HS-5 (cell line): ENCODE measurements around the gene ARHGAP26.
A peak's percentile ranks its signal among the peaks of the same experiment; 100 is the strongest.
"Not testable (repeated sequence)": the region's sequence is repeated elsewhere in the genome, so short reads cannot be mapped to it uniquely, and the experiment has no call there.

ENCODE experiments used
- DNase-seq: peaks from one replicate; pipeline ENCODE4 v3.0.0-alpha.2; 2012; ENCODE audit warnings: low read depth

ARHGAP26 gene

DNA sequence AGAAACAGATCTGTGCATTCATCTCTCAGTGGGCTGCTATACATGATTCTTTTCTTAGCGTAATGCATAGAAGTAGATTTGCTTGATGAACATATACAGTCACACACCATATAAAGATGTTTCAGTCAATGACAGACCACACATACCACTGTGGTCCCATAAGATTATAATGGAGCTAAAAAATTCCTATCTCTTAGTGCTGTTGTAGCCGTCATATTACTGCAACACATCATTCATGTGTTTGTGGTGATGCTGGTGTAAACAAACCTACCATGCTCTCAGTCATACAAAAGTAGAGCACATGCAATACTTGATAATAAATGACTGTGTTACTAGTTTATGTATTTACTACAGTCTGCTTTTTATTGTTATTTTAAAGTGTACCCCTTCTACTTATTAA, 214.3 kb downstream of the ARHGAP26 start:
- DNase-seq = no peak

DNA sequence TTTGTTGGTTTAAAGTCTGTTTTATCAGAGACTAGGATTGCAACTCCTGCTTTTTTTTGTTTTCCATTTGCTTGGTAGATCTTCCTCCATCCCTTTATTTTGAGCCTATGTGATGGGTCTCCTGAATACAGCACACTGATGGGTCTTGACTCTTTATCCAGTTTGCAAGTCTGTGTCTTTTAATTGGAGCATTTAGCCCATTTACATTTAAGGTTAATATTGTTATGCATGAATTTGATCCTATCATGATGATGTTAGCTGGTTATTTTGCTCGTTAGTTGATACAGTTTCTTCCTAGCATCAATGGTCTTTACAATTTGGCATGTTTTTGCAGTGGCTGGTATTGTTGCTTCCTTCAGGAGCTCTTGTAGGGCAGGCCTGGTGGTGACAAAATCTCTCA, 219.1 kb downstream of the ARHGAP26 start:
- not testable (repeated sequence) for DNase-seq

DNA sequence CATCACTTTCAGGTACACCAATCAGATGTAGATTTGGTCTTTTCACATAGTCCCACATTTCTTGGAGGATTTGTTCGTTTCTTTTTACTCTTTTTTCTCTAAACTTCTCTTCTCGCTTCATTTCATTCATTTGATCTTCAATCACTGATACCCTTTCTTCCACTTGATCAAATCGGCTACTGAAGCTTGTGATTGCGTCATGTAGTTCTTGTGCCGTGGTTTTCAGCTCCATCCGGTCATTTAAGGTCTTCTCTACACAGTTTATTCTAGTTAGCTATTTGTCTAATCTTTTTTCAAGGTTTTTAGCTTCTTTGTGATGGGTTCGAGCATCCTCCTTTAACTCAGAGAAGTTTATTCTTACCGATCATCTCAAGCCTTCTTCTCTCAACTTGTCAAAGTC, 219.9 kb downstream of the ARHGAP26 start:
- not testable (repeated sequence) for DNase-seq

DNA sequence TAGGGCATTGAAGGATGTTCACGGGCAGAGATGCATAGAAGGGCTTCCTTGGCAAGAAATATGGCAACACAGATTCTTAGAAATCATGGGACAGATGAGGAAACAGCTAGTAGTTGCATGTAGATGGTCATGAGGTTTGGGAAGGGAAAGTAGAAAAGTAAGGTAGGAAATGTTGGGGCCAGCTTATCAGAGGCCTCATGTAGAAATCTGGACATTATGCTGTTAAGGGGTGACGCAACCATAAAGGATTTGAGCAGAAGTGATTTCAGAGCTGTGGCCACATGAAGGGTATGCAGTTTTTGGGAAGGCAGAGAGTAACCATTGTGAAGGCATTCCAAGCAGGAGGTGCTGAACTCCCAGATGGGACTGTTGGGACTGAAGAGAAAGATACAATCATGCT, 224.0 kb downstream of the ARHGAP26 start:
- DNase-seq = no peak

DNA sequence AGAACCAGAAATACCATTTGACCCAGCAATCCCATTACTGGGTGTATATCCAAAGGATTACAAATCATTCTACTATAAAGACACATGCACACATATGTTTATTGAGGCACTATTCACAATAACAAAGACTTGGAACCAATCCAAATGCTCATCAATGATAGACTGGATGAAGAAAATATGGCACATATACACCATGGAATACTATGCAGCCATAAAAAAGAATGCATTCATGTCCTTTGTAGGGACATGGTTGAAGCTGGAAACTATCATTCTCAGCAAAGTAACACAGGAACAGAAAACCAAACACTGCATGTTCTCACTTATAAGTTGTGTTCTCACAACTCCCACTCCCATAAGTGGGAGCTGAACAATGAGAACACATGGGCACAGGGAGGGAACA, 225.4 kb downstream of the ARHGAP26 start:
- not testable (repeated sequence) for DNase-seq

DNA sequence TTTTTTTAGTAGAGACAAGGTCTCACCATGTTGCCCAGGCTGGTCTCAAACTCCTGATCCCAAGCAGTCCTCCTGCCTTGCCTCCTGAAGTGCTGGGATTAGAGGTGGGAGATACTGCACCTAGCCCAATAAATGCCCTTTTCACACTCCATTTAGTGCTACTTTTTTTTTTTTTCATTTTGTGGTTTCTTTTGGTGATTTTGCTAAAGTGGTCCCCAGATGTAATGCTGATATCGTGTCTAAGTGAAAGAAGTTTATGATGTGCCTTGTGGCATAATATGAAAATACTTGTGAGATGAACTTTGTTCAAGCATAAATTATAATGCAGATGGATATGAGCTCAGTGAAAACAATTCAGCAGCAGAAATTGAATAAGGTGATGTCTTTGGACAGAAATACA, 227.4 kb downstream of the ARHGAP26 start:
- no peak for DNase-seq

DNA sequence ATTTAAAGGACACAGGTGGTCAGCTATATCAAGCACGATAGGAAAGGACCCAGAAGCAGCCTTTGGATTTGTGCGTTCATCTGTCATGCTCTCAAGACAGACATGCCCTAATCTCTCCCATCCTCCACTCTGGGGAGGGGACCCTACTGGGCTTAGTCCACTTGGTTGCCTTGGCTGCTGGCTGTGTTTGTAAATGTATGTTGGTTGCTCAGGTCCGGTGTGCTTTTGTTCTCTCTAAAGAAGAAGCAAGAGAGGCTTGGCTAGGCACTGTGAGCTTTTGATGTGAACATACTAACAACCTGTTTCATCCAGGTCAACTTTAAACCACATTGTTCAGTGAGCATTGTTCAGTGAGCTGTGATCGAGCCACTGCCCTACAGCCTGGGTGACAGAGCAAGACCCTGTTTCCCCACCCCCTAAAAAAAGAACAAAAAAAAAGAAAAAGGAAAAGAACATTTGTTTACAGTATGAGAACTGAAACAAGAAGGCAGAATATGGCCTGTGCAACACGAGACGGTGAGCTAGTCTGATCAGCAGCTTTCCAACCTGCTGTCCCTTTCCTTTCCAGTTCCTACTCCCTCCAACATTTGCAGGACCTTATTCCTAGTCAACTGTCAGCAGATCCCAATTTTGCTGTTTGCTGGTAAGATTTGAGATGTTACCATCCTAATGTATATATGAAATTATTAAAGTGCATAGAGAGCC, 228.3 kb downstream of the ARHGAP26 start:
- DNase-seq = no peak

DNA sequence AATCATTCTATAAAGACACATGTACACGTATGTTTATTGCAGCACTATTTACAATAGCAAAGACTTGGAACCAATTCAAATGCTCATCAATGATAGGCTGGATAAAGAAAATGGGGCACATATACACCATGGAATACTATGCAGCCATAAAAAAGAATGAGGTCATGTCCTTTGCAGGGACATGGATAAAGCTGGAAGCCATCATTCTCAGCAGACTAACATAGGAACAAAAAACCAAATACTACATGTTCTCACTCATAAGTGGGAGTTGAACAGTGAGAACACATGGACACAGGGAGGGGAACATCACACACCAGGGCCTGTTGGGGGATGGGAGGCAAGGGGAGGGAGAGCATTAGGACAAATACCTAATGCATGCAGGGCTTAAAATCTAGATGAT, 230.4 kb downstream of the ARHGAP26 start:
- not testable (repeated sequence) for DNase-seq

DNA sequence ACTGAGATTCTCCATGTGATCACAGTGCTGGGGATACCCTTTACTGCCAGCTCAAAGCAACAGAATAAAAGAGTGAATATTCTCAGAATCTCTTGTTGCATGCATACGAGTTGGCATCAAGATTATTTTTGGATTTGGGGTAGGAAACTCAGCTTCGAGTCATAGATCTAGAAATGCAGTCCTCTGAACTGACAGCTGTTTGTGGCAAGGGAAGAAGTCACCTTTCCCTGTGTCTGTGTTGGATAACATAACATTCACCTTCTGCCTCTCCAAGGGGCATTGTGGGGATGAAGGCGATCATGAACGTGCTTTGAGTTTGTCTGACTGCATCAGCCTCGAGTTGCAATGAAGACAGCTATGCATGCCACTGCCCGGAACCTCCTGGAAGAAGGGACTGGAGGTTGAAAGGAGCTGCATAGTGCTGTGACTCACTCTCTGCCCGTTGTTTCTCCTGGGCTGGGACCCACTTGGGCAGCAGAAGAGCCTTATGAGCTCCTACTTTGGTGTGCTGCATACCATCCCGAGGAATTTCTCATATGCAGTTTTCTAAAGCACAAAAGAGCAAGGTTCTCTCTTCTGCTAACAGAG, 231.7 kb downstream of the ARHGAP26 start:
- peak; percentile 36 for DNase-seq

DNA sequence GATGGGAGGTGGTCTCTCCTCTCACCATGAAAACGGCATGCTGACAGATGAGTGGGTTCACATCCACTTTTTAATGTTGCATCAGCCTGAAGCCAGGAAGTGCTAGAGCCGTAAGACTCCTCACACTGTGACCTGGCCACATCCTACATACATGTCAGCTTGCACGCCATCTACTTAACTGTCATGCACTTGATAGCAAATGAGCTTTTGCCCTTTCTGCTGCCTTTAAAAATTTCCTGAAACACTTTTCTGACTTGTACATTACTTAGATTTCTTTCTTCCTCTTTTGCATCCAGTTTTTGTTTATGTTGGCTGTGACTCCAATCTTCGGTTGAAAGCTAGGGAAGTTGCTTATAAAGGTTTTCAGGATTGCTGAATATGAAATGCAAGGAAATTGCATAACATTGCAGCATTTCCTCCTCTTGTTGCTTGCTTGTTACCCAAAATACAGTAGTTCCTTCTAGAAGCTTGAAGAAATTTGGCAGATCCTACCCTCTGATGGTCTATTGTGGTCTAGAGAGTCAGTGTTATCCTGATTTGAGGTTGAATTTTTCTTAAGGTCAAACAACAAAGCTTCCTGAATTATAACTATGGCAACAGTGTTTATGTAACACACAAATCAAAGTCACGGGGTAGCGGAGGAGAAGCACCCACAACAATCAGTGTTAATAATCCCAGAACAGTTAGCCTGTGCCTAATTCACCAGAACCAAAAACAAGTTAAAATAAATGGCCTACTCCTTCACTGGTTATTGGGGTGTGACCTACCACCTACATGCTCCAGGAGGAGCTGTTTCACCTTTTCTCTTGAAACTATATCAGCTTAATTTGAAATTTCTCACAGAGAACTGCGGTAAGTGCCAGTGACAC, 232.5 kb downstream of the ARHGAP26 start:
- peak; percentile 33 for DNase-seq

DNA sequence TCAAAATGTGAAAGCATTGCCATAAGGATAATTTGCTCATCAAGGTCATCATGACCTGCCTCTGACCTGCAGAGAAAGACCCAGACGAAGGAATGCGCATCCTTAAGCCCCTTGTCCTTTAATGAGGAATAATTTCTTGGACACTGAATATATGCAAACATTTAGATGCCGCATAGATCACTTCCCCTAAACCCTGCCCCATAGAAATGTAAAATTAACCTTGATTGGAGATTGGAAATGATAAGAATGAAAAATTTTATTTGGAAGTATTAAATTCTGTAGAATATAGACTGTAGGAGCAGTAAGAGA, 233.1 kb downstream of the ARHGAP26 start:
- no peak for DNase-seq

DNA sequence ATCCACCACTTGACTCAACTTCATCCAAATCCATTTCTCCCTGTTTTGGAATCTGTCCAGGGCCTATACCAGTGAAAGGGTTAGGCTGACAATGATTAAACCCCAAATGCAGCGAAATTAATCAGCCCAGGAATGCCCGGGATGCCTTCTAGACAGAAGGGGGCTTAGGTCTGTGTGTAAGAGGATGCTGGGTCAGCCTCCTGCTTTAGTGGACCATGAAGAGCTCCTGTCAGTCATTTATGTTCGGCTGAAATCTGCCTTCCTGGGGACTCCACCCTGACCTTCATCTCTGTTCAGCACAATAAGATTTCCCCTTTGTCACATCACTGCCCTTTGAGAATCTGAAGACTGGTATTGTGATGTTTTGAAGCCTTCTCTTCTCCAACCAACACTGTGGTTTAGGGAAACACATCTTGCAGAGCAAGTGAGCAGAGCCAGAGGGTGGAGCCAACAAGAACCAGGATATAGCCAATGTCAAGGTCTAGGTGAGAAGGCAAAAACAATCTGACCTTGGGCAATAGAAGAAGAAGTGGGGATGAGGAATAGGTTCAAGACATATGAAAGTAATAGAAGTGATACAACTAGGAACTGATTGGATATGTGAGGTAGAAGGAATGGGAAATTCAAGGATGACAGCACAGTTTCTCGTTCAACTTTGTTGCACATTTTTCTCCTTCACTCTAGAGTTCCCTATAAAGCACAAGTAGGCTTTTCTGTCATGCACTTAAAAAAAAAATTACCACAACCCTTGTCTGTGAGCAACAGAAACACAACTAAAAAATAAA, 234.4 kb downstream of the ARHGAP26 start:
- DNase-seq = no peak

DNA sequence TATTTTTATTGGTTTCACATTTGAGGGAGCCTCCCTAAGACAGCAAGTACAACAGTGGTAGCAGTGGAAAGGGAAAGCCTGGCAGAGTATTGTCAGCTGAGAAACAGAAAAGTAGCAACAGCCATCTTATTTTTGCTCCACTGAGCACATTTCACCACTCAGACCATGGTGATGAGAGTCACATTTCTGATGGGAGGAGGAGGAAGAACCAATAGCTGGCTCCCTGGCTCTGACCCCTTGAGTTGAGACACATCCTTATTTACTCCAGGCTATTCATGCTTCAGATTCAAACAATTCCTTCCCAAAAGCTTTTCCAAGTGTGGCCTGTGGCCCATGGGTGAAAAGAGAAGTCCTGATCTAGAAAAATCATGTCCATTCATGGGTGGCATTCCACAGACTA, 236.3 kb downstream of the ARHGAP26 start:
- no peak for DNase-seq

DNA sequence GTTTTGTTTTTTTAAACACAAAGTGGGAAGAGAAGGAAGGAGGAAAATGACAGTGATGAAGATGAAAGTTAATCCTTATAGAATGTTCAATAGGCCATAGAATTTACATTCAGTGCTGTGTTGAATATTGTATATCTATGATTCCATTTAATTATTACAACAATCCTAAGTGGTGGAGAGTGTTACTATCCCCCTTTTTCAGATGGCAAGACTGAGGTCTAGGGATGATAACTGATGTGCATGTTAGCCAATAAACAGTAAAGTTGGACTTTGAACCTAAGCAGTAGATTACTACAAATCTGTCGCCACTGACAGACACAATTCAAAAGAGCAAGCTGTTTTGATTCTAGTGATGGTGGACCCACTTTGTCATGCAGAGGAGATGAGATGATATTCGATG, 237.9 kb downstream of the ARHGAP26 start:
- DNase-seq = no peak

DNA sequence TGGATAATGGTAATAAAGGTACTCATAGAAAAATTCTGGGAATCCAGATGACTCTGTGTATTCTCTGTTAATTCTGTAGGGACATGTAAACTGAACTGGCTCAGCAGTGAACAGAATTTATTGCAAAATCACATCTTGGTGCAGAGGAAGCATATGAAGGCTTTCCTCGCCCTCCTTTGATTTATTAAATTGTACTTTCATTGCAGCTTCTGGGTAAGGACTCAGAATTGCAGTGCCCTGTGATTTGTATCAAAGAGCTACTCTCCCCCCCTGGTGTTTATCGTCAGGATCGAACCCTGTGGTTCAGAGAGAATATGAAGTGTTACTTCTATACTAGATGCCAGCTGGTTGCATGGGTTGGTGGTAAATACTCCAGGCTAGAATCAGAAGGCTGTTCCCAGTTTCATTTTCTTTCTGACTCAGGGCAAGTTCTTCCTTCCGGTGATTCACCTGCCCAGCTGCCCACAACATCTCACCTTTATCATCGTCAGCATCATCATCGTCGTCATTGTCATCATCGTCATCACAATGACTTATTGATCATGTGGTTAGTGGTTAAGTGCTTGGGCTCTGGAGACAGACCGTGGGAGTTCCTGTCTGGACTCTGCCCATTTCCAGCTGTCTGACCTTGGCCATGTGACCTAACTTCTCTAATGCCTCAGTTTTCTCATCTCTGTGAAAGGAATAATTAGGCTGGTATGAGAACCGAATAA, 238.8 kb downstream of the ARHGAP26 start:
- DNase-seq = peak; percentile 97

DNA sequence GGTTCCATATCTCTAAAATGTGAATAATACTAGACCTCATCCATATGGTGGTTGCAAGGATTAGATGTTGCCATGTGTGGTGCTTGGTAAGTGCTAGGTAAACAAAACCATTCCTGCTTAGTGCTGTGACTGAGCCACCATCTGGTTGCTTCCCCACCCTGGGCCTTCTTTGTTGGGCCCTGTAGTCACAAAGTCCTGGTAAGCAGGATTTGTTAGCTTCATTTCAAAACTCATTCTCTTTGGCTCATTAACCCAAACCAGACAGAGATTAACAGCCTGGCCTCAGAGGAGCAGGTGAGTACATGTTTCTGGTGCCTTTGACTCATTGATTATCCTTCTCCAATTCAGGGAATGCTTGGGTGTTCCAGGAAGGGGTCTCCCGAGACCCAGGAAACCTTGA, 240.2 kb downstream of the ARHGAP26 start:
- no peak for DNase-seq

DNA sequence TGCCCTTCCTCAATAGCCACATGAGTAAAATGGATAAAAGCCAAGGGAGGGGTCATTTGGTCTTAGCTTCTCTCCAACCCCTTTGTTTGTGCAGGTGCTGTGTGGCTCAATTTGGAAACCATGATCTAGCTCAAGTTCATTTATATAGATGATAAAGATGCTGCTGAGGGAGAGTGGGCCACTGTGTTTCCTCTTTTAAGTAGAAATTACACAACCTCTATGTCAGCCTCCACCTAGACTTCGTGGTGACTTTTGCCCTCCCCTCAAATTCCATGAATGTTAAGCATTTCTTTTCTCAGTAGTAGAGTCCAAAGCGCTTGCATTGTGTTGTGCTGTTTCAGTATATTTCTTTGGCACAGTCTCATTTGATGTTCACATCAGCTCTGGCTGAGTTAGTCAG, 241.4 kb downstream of the ARHGAP26 start:
- DNase-seq = no peak

DNA sequence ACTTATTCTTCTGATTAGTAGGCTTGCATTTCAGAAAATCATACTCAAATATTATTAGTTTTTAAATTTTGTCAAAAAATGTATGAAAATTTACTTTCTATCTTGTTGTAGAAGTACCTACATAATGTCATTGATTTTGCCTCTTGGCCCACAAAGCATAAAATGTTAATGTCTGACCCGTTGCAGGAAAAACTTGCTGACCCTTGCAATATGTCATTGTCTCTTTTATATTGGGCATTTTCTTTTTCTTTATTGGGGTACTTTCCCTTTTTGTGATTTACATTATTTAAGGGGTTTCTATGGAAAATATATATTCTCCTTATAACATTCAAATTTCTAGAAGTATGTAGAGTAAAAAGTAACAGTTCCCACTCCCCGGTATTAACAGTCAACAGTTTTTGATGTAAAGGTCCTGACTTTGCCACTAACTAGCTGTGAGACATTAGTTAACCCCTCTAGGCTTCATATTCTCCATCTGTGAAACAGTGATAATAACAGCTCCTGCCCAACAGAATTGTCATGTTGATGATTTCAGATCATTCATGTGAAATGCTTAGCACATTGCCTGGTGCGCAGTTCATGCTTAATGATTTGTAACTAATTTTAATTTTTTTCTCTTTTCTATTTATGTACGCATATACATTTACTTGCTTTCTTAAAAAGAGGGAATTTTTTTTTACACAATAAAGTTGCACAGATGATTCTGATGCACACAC, 243.2 kb downstream of the ARHGAP26 start:
- DNase-seq = no peak

DNA sequence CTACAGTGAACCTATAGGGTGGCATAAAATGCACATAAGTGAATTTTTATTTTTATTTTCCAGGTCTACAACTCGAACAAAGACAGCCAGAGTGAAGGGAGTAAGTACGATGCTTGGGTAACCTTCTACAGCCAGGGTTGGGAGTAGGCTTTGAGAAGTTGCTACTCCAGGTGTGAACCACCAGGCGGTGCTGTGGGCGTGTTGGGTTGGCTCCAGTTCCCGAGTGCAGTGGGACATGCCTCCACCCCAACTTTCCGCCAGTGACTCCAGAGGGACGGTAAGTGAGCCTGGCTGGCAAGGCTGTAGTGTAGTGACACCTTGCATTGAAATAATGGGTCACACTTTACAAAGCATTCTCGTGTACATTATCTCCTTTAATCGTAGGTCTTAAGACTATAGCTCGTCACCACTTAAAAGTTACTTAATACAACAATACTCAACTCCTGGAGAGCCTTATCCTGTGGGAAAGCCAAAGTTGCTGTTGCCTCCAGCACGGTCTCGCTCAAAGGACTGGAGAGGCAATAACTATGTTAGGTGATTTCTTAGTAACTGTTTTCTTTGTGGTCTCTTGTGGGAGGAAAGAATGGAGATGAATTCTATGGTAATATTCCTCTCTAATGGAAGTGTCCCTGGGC, 244.0 kb downstream of the ARHGAP26 start:
- no peak for DNase-seq

DNA sequence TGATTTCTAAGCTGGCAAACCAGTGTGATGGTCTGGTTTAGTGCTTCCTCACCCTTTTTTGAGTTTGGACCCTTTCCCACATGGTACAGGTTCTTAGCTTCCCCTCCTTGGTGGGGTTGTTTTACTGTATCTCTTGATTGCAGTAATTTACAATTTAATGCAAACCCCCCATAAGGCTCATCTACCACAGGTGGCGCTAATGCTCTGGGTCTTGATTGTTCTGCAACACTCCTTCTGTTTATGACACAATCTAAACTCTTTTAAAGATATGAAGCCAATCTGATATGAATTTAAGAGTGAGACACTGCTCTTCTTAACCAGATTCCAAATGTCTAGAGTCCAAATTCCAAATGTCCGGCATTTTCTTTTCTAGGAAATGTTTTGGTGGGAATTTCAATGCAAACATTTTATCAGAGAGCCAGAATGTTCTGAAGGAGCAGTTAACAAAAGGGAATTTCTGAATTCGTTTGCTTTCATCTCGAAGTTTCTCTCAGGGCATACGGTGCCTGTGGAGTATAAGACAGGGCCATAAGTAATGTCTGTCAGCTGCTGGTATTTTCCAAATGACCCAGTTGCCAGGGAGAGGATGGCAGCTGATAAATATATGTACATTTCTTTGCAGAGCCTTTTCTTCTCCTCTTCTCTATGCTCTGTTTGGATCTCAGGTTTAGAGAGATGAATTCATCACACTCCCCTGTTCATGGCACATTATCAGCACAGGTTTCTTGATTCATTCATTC, 246.8 kb downstream of the ARHGAP26 start:
- DNase-seq = no peak
